B cell (primary cell): ENCODE data around the gene HABP4. TPM values are rescaled to one million over a fixed set of nuclear protein-coding genes. Genes with fewer than 3 reads are reported as not detected.

Source experiments
- ATAC-seq: fragments of 200-7000 bp; cut with Tn5 transposase; one replicate; pipeline ENCODE4 v1.10.0; 2021; ENCODE audit warnings: low read depth, mild to moderate bottlenecking, moderate number of reproducible peaks, moderate library complexity
- CTCF ChIA-PET: fragments of 350-600 bp; sonication (Branson Sonifier 250); formaldehyde crosslinking; loops from one replicate; lab custom pipeline; 2021; ENCODE audit warnings: antibody characterized with exemption, inconsistent platforms; lab: Charles Lee
- POLR2A ChIA-PET: fragments of 350-600 bp; sonication (Branson Sonifier 250); formaldehyde crosslinking; loops from one replicate; lab custom pipeline; 2021; ENCODE audit warnings: antibody characterized with exemption; lab: Charles Lee
- DNase-seq: peaks from one replicate; pipeline ENCODE4 v3.0.0; 2013
- H2AFZ ChIP-seq: 2 replicates; pipeline ENCODE4 v1.6.1; 2012; ENCODE audit warnings: mild to moderate bottlenecking, low read depth, low read length; ENCODE audit not compliant: insufficient read depth, poor library complexity, severe bottlenecking
- H3K27ac ChIP-seq, 2 donors: 1 replicate in 1 of 2; 2 replicates in 1 of 2; pipeline ENCODE4 v1.5.1; 2012 to 2013; ENCODE audit warnings: low read length in 2 of 2, mild to moderate bottlenecking in 2 of 2, moderate library complexity in 1 of 2
- H3K27me3 ChIP-seq, 4 experiments: fragments of 200-600 bp in 1 of 4; sonication (generic) in 1 of 4; replicated peaks in 1 of 4; 1 replicate in 2 of 4; 2 replicates in 2 of 4; pipeline versions ENCODE4 v1.6.1 to v1.7.0; 2013 to 2016; ENCODE audit warnings: low read length in 3 of 4, mild to moderate bottlenecking in 2 of 4, mixed read lengths in 1 of 4, moderate library complexity in 1 of 4; ENCODE audit not compliant: insufficient read depth in 4 of 4, control insufficient read depth in 3 of 4; ENCODE audit errors: control extremely low read depth in 1 of 4
- H3K36me3 ChIP-seq, 2 experiments: replicated peaks in 1 of 2; 1 replicate in 1 of 2; 2 replicates in 1 of 2; pipeline versions ENCODE4 v1.6.1 to v1.7.1; 2013; ENCODE audit warnings: low read length in 1 of 2; ENCODE audit not compliant: insufficient read depth in 2 of 2, control insufficient read depth in 1 of 2; ENCODE audit errors: control extremely low read depth in 1 of 2, extremely low read depth in 1 of 2
- H3K4me1 ChIP-seq, 2 donors: fragments of 200-600 bp in 1 of 2; sonication (generic) in 1 of 2; 1 replicate in 1 of 2; 2 replicates in 1 of 2; pipeline versions ENCODE4 v1.5.1 to v1.6.1; 2013 to 2017; ENCODE audit warnings: low read length in 2 of 2; ENCODE audit not compliant: control insufficient read depth in 2 of 2, insufficient read depth in 2 of 2
- H3K4me2 ChIP-seq: replicated peaks from 2 replicates; pipeline ENCODE3; 2012; ENCODE audit warnings: mild to moderate bottlenecking, low read depth, low read length; ENCODE audit not compliant: poor library complexity, severe bottlenecking
- H3K4me3 ChIP-seq, 5 experiments: fragments of 200-600 bp in 1 of 5; sonication (generic) in 1 of 5; 1 replicate in 3 of 5; 2 replicates in 2 of 5; pipeline versions ENCODE4 v1.5.1 to v1.7.0; 2011 to 2016; ENCODE audit warnings: low read length in 4 of 5, mild to moderate bottlenecking in 4 of 5, low read depth in 2 of 5, control low read depth in 1 of 5, moderate library complexity in 1 of 5; ENCODE audit not compliant: insufficient read depth in 1 of 5; ENCODE audit errors: control extremely low read depth in 1 of 5, extremely low read depth in 1 of 5
- H3K79me2 ChIP-seq: fragments of 200-600 bp; sonication (generic); one replicate; pipeline ENCODE4 v1.6.0; 2016; ENCODE audit warnings: low read length; ENCODE audit not compliant: control insufficient read depth, insufficient read depth
- H3K9ac ChIP-seq: fragments of 200-600 bp; sonication (generic); 2 replicates; pipeline ENCODE4 v1.6.1; 2017; ENCODE audit warnings: mild to moderate bottlenecking, low read length, moderate library complexity
- H3K9me3 ChIP-seq, 3 donors: one replicate each; pipeline versions ENCODE4 v1.6.1 to v1.7.1; 2013; ENCODE audit warnings: low read length in 2 of 3; ENCODE audit not compliant: control insufficient read depth in 2 of 3, insufficient read depth in 1 of 3; ENCODE audit errors: control extremely low read depth in 1 of 3
- H4K20me1 ChIP-seq: 2 replicates; pipeline ENCODE4 v1.6.0; 2012; ENCODE audit warnings: mild to moderate bottlenecking, low read length; ENCODE audit not compliant: insufficient read depth, control insufficient read depth, poor library complexity, severe bottlenecking
- H3K27ac Mint-ChIP-seq: one replicate; pipeline ENCODE4 v1.8.0; 2021; ENCODE audit warnings: mixed read lengths
- H3K27me3 Mint-ChIP-seq: one replicate; pipeline ENCODE4 v1.8.0; 2021; ENCODE audit warnings: mixed read lengths
- H3K4me1 Mint-ChIP-seq: one replicate; pipeline ENCODE4 v1.8.0; 2021; ENCODE audit warnings: mixed read lengths
- H3K4me3 Mint-ChIP-seq: one replicate; pipeline ENCODE4 v1.8.0; 2021; ENCODE audit warnings: mixed read lengths
- H3K9me3 Mint-ChIP-seq: one replicate; pipeline ENCODE4 v1.8.0; 2022; ENCODE audit warnings: mixed read lengths; ENCODE audit not compliant: insufficient read depth
- EZH2 ChIP-seq: IDR thresholded peaks from 2 replicates; pipeline ENCODE4 v1.6.1; 2012; ENCODE audit warnings: borderline replicate concordance, low read depth, mild to moderate bottlenecking, moderate library complexity, low read length; ENCODE audit not compliant: insufficient read depth, poor library complexity, severe bottlenecking
- WGBS: methylation state at CpG from one replicate; pipeline ENCODE4 v1.1.5; 2013; ENCODE audit warnings: missing lambda C conversion rate; ENCODE audit not compliant: insufficient coverage; 5-methylcytosine and 5-hydroxymethylcytosine counted together
- intact Hi-C: fragments of 100-400 bp; cut with micrococcal nuclease; formaldehyde crosslinking; loops from one replicate; pipeline ENCODE4 v1.10.0; 2022
- polyA plus RNA-seq: library from polyadenylated mRNA; depleted of rRNA; stranded (reverse); fragments of >200 nt; gene quantifications from 2 replicates; pipeline ENCODE4 v1.2.3, GENCODE V29; 2012
- total RNA-seq, 2 donors: library from RNA; stranded (reverse); fragments of 120-200 nt in 1 of 2; gene quantifications; 1 replicate in 1 of 2; 2 replicates in 1 of 2; pipeline versions ENCODE4 v1.2.3 to v1.2.4, GENCODE V29; 2013 to 2022
- TF ChIP-seq, protein P1 (sequence below): fragments of 200-600 bp; IDR thresholded peaks from one replicate; pipeline ENCODE4 v1.8.0; 2022; ENCODE audit warnings: antibody characterized with exemption, mild to moderate bottlenecking

The HABP4 gene
- total and polyA plus RNA-seq, 2 donors (not counting 1 experiment from before 2014, with no cell fraction given): 3.3 to 15.0 TPM

DNA sequence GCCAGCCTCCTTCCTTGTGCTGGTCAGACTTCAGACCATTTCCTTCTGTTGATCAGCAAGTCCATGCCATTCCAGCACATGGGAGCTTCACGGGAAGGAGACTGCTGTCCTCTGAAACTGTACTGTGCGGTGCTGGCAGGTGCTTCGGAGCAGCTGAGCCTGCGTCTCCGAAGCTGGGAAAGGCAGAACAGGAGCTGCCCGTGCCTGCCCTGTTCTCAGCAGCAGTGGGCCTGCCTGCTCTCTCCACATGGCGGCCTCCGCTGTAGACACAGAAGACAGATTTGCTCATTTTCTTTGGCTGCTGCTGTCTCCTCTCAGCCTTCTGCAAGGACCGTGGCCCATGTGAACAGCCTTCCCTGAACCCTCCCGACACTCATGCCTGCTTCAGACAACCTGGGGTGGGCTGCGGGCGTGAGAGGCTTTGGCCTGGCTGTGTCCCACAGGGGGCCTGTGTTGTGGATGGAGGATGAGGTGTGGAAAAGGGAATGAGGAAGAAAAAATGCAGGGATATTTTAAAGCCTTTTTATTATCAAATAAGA is 43.1 kb downstream of the HABP4 start:
- Histone ChIP-seq H3K79me2 (no peaks in the 10 kb centered on the region), H3K27ac (no peak overlapping the region), H3K9ac (no peak overlapping the region), H3K4me2 (no peak overlapping the region), H3K36me3 (peaks cover 0 to 19% of the 10 kb centered on the region in 2 experiments), H4K20me1 (no peaks in the 10 kb centered on the region), H3K27me3 (no peaks in the 10 kb centered on the region), H3K4me3 (no peak overlapping the region), H2AFZ (no peak overlapping the region), H3K4me1 (no peaks in the 10 kb centered on the region), H3K9me3 (no peaks in the 10 kb centered on the region)
- Mint-ChIP-seq H3K4me1 (no peaks in the 10 kb centered on the region), H3K27me3 (no peaks in the 10 kb centered on the region), H3K27ac (no peak overlapping the region), H3K9me3 (no peaks in the 10 kb centered on the region), H3K4me3 (no peak overlapping the region)
- TF ChIP-seq, protein P1, sequence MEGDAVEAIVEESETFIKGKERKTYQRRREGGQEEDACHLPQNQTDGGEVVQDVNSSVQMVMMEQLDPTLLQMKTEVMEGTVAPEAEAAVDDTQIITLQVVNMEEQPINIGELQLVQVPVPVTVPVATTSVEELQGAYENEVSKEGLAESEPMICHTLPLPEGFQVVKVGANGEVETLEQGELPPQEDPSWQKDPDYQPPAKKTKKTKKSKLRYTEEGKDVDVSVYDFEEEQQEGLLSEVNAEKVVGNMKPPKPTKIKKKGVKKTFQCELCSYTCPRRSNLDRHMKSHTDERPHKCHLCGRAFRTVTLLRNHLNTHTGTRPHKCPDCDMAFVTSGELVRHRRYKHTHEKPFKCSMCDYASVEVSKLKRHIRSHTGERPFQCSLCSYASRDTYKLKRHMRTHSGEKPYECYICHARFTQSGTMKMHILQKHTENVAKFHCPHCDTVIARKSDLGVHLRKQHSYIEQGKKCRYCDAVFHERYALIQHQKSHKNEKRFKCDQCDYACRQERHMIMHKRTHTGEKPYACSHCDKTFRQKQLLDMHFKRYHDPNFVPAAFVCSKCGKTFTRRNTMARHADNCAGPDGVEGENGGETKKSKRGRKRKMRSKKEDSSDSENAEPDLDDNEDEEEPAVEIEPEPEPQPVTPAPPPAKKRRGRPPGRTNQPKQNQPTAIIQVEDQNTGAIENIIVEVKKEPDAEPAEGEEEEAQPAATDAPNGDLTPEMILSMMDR: no peak
- no peak for TF ChIP-seq EZH2
- ChIA-PET POLR2A (no interaction called here), CTCF (no interaction called here)
- ATAC-seq (no peak), DNase-seq (no peak)
- 96% methylated on average over 9 of the region's 12 CpGs for WGBS
- intact Hi-C loops: no loop called here

DNA sequence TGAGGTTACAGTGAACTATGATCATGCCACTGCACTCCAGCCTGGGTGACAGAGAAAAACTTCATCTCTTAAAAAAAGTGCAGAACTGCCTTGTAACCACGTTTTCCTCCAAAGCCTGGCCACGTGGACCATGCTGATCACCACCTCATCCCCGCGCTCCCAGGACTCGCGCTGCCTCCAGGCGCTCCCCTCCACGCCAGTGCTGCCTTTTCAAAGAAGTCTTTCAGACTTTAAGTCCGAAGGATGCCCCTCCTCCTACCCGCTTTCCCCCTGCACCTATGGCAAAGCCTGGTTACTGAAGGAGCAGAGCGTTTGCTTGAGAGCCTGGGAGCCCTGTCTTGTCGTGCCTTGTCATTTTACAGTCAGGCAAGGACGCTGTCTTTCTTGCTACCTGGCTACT is 43.8 kb downstream of the HABP4 start:
- Histone ChIP-seq H3K9me3 (no peaks in the 10 kb centered on the region), H4K20me1 (no peaks in the 10 kb centered on the region), H3K4me1 (no peaks in the 10 kb centered on the region), H2AFZ (no peak overlapping the region), H3K79me2 (no peaks in the 10 kb centered on the region), H3K27ac (no peak overlapping the region), H3K27me3 (no peaks in the 10 kb centered on the region), H3K36me3 (peaks cover 0 to 12% of the 10 kb centered on the region in 2 experiments), H3K4me3 (no peak overlapping the region), H3K4me2 (no peak overlapping the region), H3K9ac (no peak overlapping the region)
- CTCF ChIA-PET: no interaction called here
- intact Hi-C loops: no loop called here
- no peaks in the 10 kb centered on the region for H3K9me3 Mint-ChIP-seq
- no peak for DNase-seq
- ATAC-seq: no peak
- H3K27ac Mint-ChIP-seq: no peak overlapping the region
- H3K4me1 Mint-ChIP-seq: no peaks in the 10 kb centered on the region
- POLR2A ChIA-PET: no interaction called here
- no peaks in the 10 kb centered on the region for H3K27me3 Mint-ChIP-seq
- TF ChIP-seq, protein P1: no peak
- TF ChIP-seq EZH2: no peak
- H3K4me3 Mint-ChIP-seq: no peak overlapping the region
- WGBS: 88% methylated on average over 10 of the region's 13 CpGs
